HG03066 (cell line): ENCODE results near the gene ASB11.
A peak's percentile ranks its signal among the peaks of the same experiment; 100 is the strongest.
"Not testable (repeated sequence)": the region's sequence is repeated elsewhere in the genome, so short reads cannot be mapped to it uniquely, and the experiment has no call there.

Source experiments
- ATAC-seq: cut with Tn5 transposase; IDR thresholded peaks from one replicate; pipeline ENCODE4 v1.9.1; 2021; ENCODE audit warnings: low read depth; ENCODE audit not compliant: unreplicated experiment

Gene ASB11

GRCh38 chrX:15310117-15310516 is 5.3 kb downstream of the ASB11 start:
- no peak for ATAC-seq

GRCh38 chrX:15305899-15306298 is 9.5 kb downstream of the ASB11 start:
- ATAC-seq, result not testable (repeated sequence)

- ATAC-seq, result peak; percentile 35
Observed at GRCh38 chrX:15301924-15302323, 13.5 kb downstream of the ASB11 start.

GRCh38 chrX:15299941-15300851 is 15.2 kb downstream of the ASB11 start:
- ATAC-seq, result no peak

GRCh38 chrX:15298780-15299179 is 16.7 kb downstream of the ASB11 start:
- no peak for ATAC-seq

GRCh38 chrX:15298201-15298600 is 17.2 kb downstream of the ASB11 start:
- no peak for ATAC-seq

GRCh38 chrX:15293451-15293850 is 22.0 kb downstream of the ASB11 start:
- no peak for ATAC-seq

- no peak for ATAC-seq
Observed at GRCh38 chrX:15292861-15293260, 22.6 kb downstream of the ASB11 start.

- no peak for ATAC-seq
Observed at GRCh38 chrX:15277604-15278003, 37.8 kb downstream of the ASB11 start.

GRCh38 chrX:15274946-15275345 is 40.5 kb downstream of the ASB11 start:
- no peak for ATAC-seq

GRCh38 chrX:15273275-15273674 is 42.2 kb downstream of the ASB11 start:
- ATAC-seq, result not testable (repeated sequence)

- no peak for ATAC-seq
Observed at GRCh38 chrX:15271757-15272156, 43.7 kb downstream of the ASB11 start.

- no peak for ATAC-seq
Observed at GRCh38 chrX:15269618-15270521, 45.6 kb downstream of the ASB11 start, which contains the start of gene ASB9. ASB9 (minus strand) TSS chrX:15270083; CDS start chrX:15269874, 209 bp downstream.

- ATAC-seq, result no peak
Observed at GRCh38 chrX:15269120-15269519, 46.3 kb downstream of the ASB11 start.

- ATAC-seq, result no peak
Observed at GRCh38 chrX:15254852-15255251, 60.6 kb downstream of the ASB11 start.

- ATAC-seq, result no peak
Observed at GRCh38 chrX:15245896-15246295, 69.5 kb downstream of the ASB11 start.

GRCh38 chrX:15244421-15244820 is 71.0 kb downstream of the ASB11 start:
- no peak for ATAC-seq

- ATAC-seq, result no peak
Observed at GRCh38 chrX:15242899-15243555, 72.4 kb downstream of the ASB11 start.

- ATAC-seq, result no peak
Observed at GRCh38 chrX:15241301-15241700, 74.1 kb downstream of the ASB11 start.

- ATAC-seq, result no peak
Observed at GRCh38 chrX:15240414-15240813, 75.0 kb downstream of the ASB11 start.

GRCh38 chrX:15236146-15236545 is 79.3 kb downstream of the ASB11 start:
- no peak for ATAC-seq
